NCI-H2029 treated with DMSO at 0.1 percent for 48 hours (cell line): ENCODE data around the gene SLC16A6.
"Not testable (repeated sequence)": the region's sequence is repeated elsewhere in the genome, so short reads cannot be mapped to it uniquely, and the experiment has no call there.

Experiments used
- DNase-seq: peaks from one replicate; lab custom pipeline; 2025; lab: John Stamatoyannopoulos, UW

SLC16A6 gene

DNA sequence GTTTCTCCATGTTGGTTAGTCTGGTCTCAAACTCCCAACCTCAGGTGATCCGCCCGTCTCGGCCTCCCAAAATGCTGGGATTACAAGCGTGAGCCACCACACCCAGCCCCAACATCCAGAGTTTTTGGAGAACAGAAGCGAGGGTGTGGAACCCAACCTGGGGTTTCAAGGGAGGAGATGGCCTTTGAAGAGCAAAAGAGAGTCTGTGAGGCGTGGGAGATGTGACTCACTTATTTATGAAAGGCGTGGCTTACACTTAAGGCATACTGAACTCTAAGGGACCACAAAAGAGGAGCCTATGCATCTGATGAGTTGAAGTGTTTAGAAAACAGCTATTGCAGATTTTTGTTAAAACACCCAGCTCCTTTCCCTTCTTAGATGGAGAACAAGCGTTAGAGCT lies 19.2 kb upstream of the SLC16A6 start:
- no peak for DNase-seq

DNA sequence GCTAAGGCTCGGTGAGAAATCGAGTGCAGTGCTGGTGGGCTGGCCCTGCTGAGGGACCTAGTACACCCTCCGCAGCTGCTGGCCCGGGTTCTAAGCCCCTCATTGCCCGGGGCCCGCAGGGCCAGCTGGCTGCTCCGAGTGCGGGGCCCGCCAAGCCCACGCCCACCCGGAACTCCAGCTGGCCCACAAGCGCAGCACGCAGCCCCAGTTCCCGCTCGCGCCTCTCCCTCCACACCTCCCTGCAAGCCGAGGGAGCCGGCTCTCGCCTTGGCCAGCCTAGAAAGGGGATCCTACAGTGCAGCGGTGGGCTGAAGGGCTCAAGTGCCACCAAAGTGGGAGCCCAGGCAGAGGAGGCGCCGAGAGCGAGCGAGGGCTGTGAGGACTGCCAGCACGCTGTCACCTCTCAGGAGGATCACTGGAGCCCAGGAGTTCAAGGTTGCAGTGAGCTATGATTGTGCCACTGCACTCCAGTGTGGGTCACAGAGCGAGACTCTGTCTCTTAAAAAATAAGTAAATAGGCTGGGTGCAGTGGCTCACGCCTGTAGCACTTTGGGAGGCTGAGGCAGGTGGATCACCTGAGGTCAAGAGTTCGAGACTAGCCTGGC lies 18.2 kb upstream of the SLC16A6 start:
- DNase-seq, result not testable (repeated sequence)

- DNase-seq, result not testable (repeated sequence)
Observed at GRCh38 chr17:68308486-68308885, 17.6 kb upstream of the SLC16A6 start.

GRCh38 chr17:68307443-68307842 lies 16.5 kb upstream of the SLC16A6 start:
- no peak for DNase-seq

DNA sequence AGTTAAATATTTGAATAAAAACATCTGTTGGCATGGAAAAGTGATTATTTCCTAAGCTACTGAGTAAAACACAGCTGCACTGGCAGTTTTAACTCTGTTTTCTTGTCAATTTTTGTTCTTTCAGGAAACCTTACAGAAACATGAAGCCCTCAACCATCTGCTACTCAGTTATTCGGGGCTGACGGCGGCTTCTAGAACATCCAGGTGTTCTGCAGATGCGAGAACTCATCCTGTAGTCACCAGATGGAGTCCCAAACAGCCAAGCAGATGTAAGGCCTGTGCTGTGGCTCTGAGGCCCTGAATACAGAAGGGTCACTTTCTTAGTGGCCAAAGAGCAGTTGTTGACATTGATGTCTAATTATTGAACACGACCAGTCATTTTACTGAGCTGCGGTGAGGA lies 15.9 kb upstream of the SLC16A6 start:
- DNase-seq, result no peak

- no peak for DNase-seq
Observed at GRCh38 chr17:68305142-68305541, 14.2 kb upstream of the SLC16A6 start.

DNA sequence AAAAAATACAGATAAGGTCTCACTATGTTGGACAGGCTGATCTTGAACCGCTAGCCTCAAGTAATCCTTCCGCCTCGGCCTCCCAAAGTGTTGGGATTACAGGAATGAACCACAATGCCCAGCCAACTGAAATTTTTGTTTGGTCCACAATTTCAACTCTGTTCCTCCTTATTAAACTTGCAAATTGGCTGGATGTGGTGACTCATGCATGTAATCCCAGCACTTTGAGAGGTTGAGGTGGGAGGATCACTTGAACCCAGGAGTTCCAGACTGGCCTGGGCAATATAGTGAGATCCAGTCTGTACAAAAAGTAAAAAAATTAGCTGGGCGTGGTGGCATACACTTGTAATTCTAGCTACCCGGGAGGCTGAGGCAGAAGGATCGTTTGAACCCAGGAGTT lies 13.8 kb upstream of the SLC16A6 start:
- no peak for DNase-seq

DNA sequence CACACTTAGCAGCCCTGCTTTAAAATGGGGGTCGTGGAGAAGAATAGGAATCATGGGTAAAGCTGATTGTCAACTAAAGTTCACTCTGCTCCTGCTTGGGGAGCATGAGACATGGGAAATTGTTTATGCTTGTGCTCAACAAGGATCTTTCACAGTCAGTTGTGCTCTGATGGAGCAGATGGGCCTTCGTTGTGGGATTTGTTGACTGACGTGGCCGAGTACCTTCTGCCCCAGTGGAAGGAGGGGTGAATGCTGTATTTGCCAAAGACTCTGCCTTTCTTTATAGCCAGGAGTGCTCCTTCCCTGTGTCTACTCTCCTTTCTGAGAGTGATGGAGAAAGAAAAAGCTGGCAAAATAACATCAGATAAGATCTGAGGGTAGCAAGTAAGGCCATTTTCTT lies 11.7 kb upstream of the SLC16A6 start:
- peak; percentile 10 for DNase-seq

GRCh38 chr17:68302066-68302564 lies 11.2 kb upstream of the SLC16A6 start:
- DNase-seq, result peak; percentile 22

DNA sequence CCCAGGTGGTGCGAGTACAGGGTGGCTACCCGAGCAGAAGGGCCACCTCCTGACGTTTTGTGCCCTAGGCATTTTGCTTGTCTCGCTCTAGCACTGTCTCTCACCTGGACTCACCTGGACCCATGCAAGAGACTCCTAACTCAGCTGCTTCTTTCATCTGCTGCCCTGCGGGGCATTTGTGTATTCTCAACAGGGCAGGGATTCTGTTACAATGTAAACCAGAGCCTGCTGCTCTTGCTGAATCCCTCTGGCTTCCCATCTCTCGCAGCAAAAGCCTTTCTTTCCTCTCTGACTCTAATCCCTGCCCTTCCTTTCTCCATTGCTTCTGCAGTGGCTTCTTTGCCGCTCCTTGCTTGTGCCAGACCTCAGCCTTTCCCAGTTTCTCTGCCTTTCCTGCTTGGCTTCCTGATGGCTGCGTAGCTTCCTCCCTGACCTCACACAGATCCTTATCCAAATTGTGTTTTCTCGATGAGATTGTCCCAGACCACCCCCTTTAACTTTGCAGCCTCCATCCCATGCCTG lies 10.6 kb upstream of the SLC16A6 start:
- DNase-seq, result peak; percentile 31

GRCh38 chr17:68299817-68300216 lies 8.9 kb upstream of the SLC16A6 start:
- DNase-seq, result no peak

DNA sequence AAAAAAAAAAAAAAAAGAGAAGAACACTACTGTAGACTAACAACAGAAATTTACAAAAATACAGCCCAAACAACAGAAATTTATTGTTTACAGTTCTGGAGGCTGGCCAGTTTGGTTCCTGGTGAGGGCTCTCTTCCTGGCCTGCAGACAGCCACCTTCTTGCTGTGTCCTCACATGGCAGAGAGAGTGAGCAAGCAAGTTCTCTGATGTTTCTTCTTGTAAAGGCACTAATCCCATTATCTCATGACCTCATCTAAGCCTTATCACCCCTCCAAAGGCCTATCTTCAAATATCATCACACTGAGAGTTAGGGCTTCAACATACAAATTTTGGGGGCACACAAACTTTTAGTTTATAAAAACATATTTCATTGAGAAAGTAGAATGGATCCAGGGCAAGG lies 7.7 kb upstream of the SLC16A6 start:
- DNase-seq, result no peak

- no peak for DNase-seq
Observed at GRCh38 chr17:68297195-68297594, 6.3 kb upstream of the SLC16A6 start.

GRCh38 chr17:68296217-68297191 lies 5.6 kb upstream of the SLC16A6 start:
- no peak for DNase-seq

DNA sequence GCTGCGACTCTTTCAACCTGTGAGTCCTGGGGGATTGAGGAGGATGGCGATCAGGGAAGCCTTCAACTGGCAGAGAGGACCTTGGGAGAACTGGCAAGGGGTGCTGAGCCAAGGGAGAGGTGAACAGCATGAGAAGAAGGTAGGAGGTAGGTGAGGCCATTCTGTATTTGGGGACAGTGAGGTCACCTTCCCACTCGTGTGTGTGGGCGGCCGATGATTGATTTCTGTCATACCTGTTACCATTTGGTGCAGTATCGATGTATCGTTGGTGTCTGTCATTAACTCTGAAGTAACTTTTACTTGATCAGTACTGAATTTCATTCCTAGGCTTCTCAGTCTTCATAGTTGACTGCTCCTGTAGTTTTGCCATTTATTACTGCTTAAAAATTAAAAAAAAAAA lies 4.2 kb upstream of the SLC16A6 start:
- DNase-seq, result no peak

GRCh38 chr17:68294617-68295016 lies 3.7 kb upstream of the SLC16A6 start:
- no peak for DNase-seq

- no peak for DNase-seq
Observed at GRCh38 chr17:68294196-68294555, 3.2 kb upstream of the SLC16A6 start.

DNA sequence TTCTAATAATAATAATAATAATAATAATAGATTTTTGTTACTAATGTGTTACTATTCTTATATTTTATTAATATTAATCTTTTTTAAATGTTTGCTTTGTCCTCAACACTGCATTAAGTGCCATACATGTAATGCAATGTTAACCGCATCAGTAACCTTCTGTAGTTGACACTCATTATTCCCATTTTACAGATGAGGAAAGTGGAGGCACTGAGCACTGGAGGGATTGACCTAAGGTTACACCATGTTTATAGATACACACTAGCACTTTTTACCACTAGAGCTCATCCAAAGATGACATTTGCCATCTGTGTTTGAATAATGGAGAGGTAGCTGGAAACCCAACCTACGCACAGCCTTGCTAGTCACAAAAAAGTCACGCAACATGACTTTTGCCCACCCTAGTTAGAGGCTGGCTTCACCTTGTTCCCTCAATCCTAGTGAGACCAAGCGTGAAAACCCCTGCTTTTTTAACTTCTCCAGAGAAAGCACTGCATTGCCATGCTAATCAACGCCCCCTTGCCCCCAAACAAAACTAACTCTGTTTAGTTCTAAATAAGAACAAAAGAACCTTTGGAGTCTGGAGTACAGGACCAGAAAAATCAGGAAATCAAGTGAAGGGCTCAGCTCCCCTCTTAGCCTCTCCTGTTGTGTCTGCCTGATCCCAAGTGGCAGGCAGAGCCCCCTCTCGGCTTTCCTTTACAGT lies 2.7 kb upstream of the SLC16A6 start:
- DNase-seq, result no peak

DNA sequence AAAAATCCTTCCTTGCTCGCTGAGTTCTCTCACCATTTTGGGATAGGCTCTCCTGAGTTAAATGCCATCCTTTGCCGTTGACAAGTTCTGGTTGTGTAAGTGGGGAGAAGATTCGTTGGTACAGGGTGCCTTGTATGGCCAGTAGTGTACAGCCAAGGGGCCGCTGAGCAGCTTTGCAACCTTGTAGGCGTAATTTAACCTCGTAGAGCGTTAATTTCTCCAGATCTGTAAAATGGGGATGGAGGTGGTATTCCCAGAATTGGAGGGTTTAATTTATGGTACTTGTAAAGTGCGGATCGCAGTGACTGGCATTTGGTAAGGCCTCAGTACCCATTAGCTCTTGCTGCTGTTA lies 1.7 kb upstream of the SLC16A6 start:
- DNase-seq, result no peak

GRCh38 chr17:68291836-68292688 lies 1.1 kb upstream of the SLC16A6 start:
- no peak for DNase-seq

DNA sequence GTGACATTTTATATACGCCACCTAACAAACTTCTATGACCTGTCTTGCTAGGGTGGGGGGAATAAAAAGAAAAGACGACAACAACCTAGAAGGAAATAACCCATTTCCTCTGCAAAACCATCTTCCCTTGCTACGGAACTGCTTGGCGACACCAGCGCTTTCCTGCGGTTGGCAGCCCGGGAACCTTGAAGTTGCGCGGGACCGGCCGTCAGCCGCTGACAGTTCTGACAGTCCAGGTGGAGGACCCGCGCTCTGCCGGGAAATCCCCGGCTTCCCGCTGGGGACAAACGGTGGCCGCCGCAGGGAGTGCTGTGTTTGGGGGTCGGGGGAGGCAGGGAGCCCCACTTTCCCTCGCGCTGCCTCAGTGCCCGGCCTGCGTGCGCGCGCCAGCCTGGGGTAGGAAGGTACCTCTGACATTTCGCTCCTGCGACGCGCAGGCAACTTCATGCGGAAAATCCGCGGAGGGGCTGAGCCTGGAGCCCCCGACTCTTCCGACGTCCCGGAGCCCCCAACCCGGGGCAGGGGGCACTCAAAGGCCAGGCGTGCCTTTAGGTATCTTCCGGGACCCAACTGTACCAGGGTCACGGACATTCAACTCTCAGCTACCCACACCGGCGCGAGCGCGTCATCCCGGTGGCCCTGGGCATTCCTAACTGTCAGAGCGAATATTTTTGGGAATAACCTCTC lies 516 bp downstream of the SLC16A6 start:
- DNase-seq, result no peak
